ENCODE results near the gene CCDC195. TPM values are rescaled to one million over a fixed set of nuclear protein-coding genes. Genes with fewer than 3 reads are reported as not detected.

Gene CCDC195
- total RNA-seq, 1 experiment from 2014 or later = not detected

DNA sequence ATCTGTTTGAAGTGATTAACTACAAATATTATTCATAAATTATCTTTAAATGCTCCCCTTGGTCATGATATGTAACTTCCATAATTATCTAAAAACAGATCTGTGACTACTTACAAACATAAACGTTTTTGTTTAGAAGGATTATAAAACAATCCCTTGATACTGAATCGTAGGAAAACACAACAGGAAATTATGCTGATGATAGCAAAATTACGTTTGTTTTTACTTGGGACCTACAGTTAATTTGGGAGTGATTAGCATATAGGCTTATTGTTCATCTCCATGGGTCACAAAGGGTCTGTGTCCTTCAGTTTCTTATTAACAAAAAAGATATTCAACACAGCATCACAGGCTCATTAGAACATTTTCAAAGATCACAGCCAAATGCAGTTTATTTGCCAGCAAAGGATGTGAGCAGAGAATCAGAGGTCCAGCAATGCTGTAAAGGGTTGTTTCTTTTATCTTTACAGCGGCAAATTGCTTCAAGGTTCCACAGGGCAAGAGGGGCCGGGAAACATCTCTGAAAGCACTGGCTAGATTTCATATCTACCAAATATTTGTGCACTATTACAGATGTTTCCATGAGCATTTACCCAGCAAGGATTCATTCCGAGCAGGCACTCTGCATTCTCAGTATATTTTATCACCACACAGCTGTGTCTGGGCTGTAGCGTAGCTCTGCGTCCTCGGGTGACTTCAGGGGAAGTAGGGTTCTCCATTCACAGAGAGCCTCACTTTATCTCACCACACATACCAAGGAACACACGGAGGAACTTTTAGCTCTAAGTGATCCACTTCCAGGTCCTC lies 4.1 kb downstream of the CCDC195 start:
- ChIA-PET POLR2A (ENCODE audit: low non-redundant PET) (no interaction called here), CTCF (interaction anchor here (0.7 kb wide), 1 partner anchor 51 kb away, joined by 3 read pairs; no protein-coding TSS in a partner anchor)
- H3K27me3 ChIP-seq (replicated peaks; ENCODE audit: insufficient read depth, low read depth, low read length, poor library complexity) = no peaks in the 10 kb centered on the region
- no peaks in the 10 kb centered on the region for H3K4me1 ChIP-seq (ENCODE audit: insufficient read depth, low read length, poor library complexity, severe bottlenecking)
- no peak for TF ChIP-seq EZH2 (IDR thresholded peaks at IDR 0.05; ENCODE audit: borderline replicate concordance, low read depth, low read length, poor library complexity, severe bottlenecking)
- TF ChIP-seq, protein P1, sequence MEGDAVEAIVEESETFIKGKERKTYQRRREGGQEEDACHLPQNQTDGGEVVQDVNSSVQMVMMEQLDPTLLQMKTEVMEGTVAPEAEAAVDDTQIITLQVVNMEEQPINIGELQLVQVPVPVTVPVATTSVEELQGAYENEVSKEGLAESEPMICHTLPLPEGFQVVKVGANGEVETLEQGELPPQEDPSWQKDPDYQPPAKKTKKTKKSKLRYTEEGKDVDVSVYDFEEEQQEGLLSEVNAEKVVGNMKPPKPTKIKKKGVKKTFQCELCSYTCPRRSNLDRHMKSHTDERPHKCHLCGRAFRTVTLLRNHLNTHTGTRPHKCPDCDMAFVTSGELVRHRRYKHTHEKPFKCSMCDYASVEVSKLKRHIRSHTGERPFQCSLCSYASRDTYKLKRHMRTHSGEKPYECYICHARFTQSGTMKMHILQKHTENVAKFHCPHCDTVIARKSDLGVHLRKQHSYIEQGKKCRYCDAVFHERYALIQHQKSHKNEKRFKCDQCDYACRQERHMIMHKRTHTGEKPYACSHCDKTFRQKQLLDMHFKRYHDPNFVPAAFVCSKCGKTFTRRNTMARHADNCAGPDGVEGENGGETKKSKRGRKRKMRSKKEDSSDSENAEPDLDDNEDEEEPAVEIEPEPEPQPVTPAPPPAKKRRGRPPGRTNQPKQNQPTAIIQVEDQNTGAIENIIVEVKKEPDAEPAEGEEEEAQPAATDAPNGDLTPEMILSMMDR (conservative IDR thresholded peaks at IDR 0.05; ENCODE audit: low read depth, low read length) = no peak
- intact Hi-C loops (cut with micrococcal nuclease; ENCODE audit: unreplicated experiment) = no loop called here
- DNase-seq (ENCODE audit: low spot score) = no peak
- BruUV-seq (replicated peaks) = no TSS peak
- H3K4me3 ChIP-seq (ENCODE audit: low read depth, low read length, poor library complexity, severe bottlenecking) = no peak overlapping the region
- no peaks in the 10 kb centered on the region for H3K9me3 ChIP-seq (ENCODE audit: low read depth, low read length, poor library complexity, severe bottlenecking)
- no peaks in the 10 kb centered on the region for H3K36me3 ChIP-seq (ENCODE audit: insufficient read depth, low read length, poor library complexity, severe bottlenecking)
- H3K27ac ChIP-seq (ENCODE audit: low read depth, low read length, poor library complexity, severe bottlenecking) = no peak overlapping the region

DNA sequence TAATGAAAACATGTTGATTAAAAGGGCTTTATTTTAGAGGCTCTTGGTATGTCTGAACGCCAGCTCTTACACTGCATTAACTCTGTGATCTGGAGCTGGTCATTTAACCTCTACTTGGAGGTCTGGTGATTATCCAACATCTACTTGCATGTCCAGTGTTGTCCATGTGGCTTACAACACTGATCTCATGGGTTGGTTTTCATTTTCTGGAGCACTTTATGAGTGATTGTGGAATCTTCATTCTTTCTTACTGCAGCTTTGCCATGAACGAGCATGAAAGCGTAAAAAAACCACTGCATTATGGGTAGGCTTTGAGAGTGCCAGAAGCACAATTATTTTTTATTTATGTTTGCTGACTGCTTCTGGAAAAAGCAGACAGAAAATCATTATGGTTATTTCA lies 4.8 kb downstream of the CCDC195 start:
- ChIA-PET POLR2A (ENCODE audit: low non-redundant PET) (no interaction called here), CTCF (no interaction called here)
- Histone ChIP-seq H3K9me3 (ENCODE audit: low read depth, low read length, poor library complexity, severe bottlenecking) (no peaks in the 10 kb centered on the region), H3K4me1 (ENCODE audit: insufficient read depth, low read length, poor library complexity, severe bottlenecking) (no peaks in the 10 kb centered on the region), H3K27ac (ENCODE audit: low read depth, low read length, poor library complexity, severe bottlenecking) (no peak overlapping the region), H3K4me3 (ENCODE audit: low read depth, low read length, poor library complexity, severe bottlenecking) (no peak overlapping the region), H3K27me3 (replicated peaks; ENCODE audit: insufficient read depth, low read depth, low read length, poor library complexity) (no peaks in the 10 kb centered on the region), H3K36me3 (ENCODE audit: insufficient read depth, low read length, poor library complexity, severe bottlenecking) (no peaks in the 10 kb centered on the region)
- no TSS peak for BruUV-seq (replicated peaks)
- TF ChIP-seq EZH2 (IDR thresholded peaks at IDR 0.05; ENCODE audit: borderline replicate concordance, low read depth, low read length, poor library complexity, severe bottlenecking) = no peak
- TF ChIP-seq, protein P1 (conservative IDR thresholded peaks at IDR 0.05; ENCODE audit: low read depth, low read length) = no peak
- DNase-seq (ENCODE audit: low spot score) = no peak
- intact Hi-C loops (cut with micrococcal nuclease; ENCODE audit: unreplicated experiment) = no loop called here

DNA sequence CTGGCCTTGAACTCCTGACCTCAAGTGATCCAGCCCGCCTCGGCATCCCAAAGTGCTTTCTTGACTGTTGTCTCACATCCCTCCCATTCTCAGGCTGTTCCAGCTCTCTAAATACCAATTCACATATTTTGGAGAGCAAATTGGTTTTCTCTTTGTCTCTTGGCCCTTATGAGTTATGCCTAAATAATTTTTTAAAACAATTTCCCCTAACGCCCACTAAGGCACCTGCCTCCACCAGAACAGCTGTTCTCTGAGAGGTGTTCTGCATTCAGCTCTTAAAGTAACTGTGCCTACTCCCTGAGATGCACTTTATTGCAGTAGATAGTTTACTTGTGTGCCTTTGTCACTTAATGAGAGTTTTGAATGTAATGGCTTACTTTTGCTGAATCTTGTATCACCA lies 6.9 kb downstream of the CCDC195 start:
- no TSS peak for BruUV-seq (replicated peaks)
- ChIA-PET CTCF (no interaction called here), POLR2A (ENCODE audit: low non-redundant PET) (no interaction called here)
- H3K27me3 ChIP-seq (replicated peaks; ENCODE audit: insufficient read depth, low read depth, low read length, poor library complexity) = no peaks in the 10 kb centered on the region
- no peak overlapping the region for H3K4me3 ChIP-seq (ENCODE audit: low read depth, low read length, poor library complexity, severe bottlenecking)
- intact Hi-C loops (cut with micrococcal nuclease; ENCODE audit: unreplicated experiment) = no loop called here
- no peaks in the 10 kb centered on the region for H3K9me3 ChIP-seq (ENCODE audit: low read depth, low read length, poor library complexity, severe bottlenecking)
- DNase-seq (ENCODE audit: low spot score) = no peak
- TF ChIP-seq, protein P1 (conservative IDR thresholded peaks at IDR 0.05; ENCODE audit: low read depth, low read length) = no peak
- TF ChIP-seq EZH2 (IDR thresholded peaks at IDR 0.05; ENCODE audit: borderline replicate concordance, low read depth, low read length, poor library complexity, severe bottlenecking) = no peak
- H3K27ac ChIP-seq (ENCODE audit: low read depth, low read length, poor library complexity, severe bottlenecking) = no peak overlapping the region
- H3K36me3 ChIP-seq (ENCODE audit: insufficient read depth, low read length, poor library complexity, severe bottlenecking) = no peaks in the 10 kb centered on the region
- H3K4me1 ChIP-seq (ENCODE audit: insufficient read depth, low read length, poor library complexity, severe bottlenecking) = no peaks in the 10 kb centered on the region
